HepG2 (cell line): ENCODE measurements around the gene MED22. TPM values are rescaled to one million over a fixed set of nuclear protein-coding genes. Genes with fewer than 3 reads are reported as not detected.

ENCODE experiments used
- MEIS1 ChIP-seq: sonication (generic); formaldehyde crosslinking; IDR thresholded peaks from 2 replicates; pipeline ENCODE4 v1.9.0; 2021; ENCODE audit warnings: mild to moderate bottlenecking, missing genetic modification reagents, moderate library complexity, borderline replicate concordance
- NONO ChIP-seq, 2 experiments: fragments of 450-650 bp in 1 of 2; sonication (generic) in 1 of 2; formaldehyde crosslinking in 1 of 2; IDR thresholded peaks in 1 of 2; conservative IDR thresholded peaks in 1 of 2; 2 replicates each; pipeline versions ENCODE4 v1.6.1 to v1.8.0; 2017 to 2022; ENCODE audit warnings: mild to moderate bottlenecking in 1 of 2, missing genetic modification reagents in 1 of 2, moderate library complexity in 1 of 2
- NPAS2 ChIP-seq: sonication (generic); formaldehyde crosslinking; IDR thresholded peaks from 2 replicates; pipeline ENCODE4 v1.8.0; 2022; ENCODE audit warnings: mild to moderate bottlenecking, missing genetic modification reagents, borderline replicate concordance
- SIX1 ChIP-seq: sonication (generic); formaldehyde crosslinking; IDR thresholded peaks from 2 replicates; pipeline ENCODE4 v1.4.0; 2020; ENCODE audit warnings: missing genetic modification reagents, borderline replicate concordance
- STAG1 ChIP-seq: sonication (generic); formaldehyde crosslinking; IDR thresholded peaks from 2 replicates; pipeline ENCODE4 v1.4.0; 2020; ENCODE audit warnings: missing genetic modification reagents
- XRCC5 ChIP-seq: fragments of 200-400 bp; formaldehyde crosslinking; optimal IDR thresholded peaks from 2 replicates; pipeline ENCODE3; 2017; ENCODE audit warnings: mild to moderate bottlenecking, low read length
- ZNF253 ChIP-seq: sonication (generic); formaldehyde crosslinking; IDR thresholded peaks from 2 replicates; pipeline ENCODE4 v1.8.0; 2022; ENCODE audit warnings: mild to moderate bottlenecking, missing genetic modification reagents, borderline replicate concordance
- ZNF546 ChIP-seq: sonication (generic); formaldehyde crosslinking; conservative IDR thresholded peaks from 2 replicates; pipeline ENCODE4 v1.8.1; 2023; ENCODE audit warnings: mild to moderate bottlenecking, missing genetic modification reagents
- ZNF629 ChIP-seq: sonication (generic); formaldehyde crosslinking; conservative IDR thresholded peaks from 2 replicates; pipeline ENCODE4 v1.5.0; 2020; ENCODE audit warnings: missing genetic modification reagents
- ZNF646 ChIP-seq: sonication (generic); formaldehyde crosslinking; IDR thresholded peaks from 2 replicates; pipeline ENCODE4 v1.9.0; 2021; ENCODE audit warnings: mild to moderate bottlenecking, missing genetic modification reagents
- ZNF674 ChIP-seq: sonication (generic); formaldehyde crosslinking; IDR thresholded peaks from 2 replicates; pipeline ENCODE4 v1.5.0; 2020; ENCODE audit warnings: low read depth, mild to moderate bottlenecking, missing genetic modification reagents
- ZNF687 ChIP-seq: sonication (generic); formaldehyde crosslinking; IDR thresholded peaks from 2 replicates; pipeline ENCODE4 v1.5.1; 2020; ENCODE audit warnings: mild to moderate bottlenecking, missing genetic modification reagents, moderate library complexity
- polyA plus RNA-seq, 8 experiments: library from polyadenylated mRNA; depleted of rRNA in 3 of 8; stranded (reverse) in 7 of 8; unstranded in 1 of 8; fragments of >200 nt; fragmentation: Illumina TruSeq in 4 of 8; extraction: Trizol in 4 of 8; gene quantifications; 2 replicates each; pipeline versions ENCODE4 v1.2.1 to v1.2.3, GENCODE V29; 2011 to 2016; ENCODE audit warnings: low read depth in 4 of 8, missing spikeins in 1 of 8, mixed read lengths in 1 of 8; ENCODE audit not compliant: insufficient read depth in 1 of 8
- total RNA-seq, 5 experiments: library from RNA; depleted of rRNA; stranded (reverse); fragments of >200 nt; fragmentation: Illumina TruSeq; extraction: Trizol; gene quantifications; 2 replicates each; pipeline ENCODE4 v1.2.3, GENCODE V29; 2016; ENCODE audit warnings: low read depth in 1 of 5
- TF ChIP-seq, protein P1 (sequence below): sonication (generic); formaldehyde crosslinking; IDR thresholded peaks from 2 replicates; pipeline ENCODE4 v1.8.1; 2023; ENCODE audit warnings: missing genetic modification reagents, mild to moderate bottlenecking, borderline replicate concordance
- TF ChIP-seq, protein P2 (sequence below): sonication (generic); formaldehyde crosslinking; conservative IDR thresholded peaks from 2 replicates; pipeline ENCODE4 v1.8.0; 2022; ENCODE audit warnings: missing genetic modification reagents

MED22 gene
- total and polyA plus RNA-seq, 2 of the 13 experiments (the other 11 are each of a cell fraction or from before 2014, with no cell fraction given): 15.8 to 22.1 TPM

DNA sequence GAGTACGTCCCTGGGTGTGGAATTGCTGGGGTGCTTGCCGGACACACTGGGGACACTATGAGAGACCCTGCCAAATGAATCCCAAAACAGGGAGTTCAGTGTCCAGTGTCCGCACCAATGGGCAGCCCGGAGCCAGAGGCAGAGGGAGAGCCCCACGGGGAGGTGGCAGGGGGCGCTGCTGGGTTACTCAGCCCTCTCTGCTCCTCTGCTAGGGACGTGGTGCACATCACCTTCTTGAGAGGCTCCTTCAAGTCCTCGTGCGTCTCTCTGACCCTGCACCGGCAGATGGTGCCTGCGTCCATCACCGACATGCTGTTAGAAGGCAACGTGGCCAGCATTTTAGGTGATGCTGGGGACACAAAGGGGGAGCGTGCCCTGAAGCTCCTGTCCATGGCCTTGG is 49.0 kb upstream of the MED22 start (continued):
- TF ChIP-seq ZNF687 (0 out of 2 replicates have a peak, but pooled peaks have one; percentile 25), MEIS1 (0 out of 2 replicates have a peak, but pooled peaks have one; percentile 23), NONO (IDR thresholded peaks at IDR 0.05) (no peak), NONO (CRISPR knock-in tag; conservative IDR thresholded peaks at IDR 0.05) (0 out of 2 replicates have a peak, but pooled peaks have one; percentile 20), ZNF674 (CRISPR knock-in tag) (no peak), ZNF253 (CRISPR knock-in tag) (no peak), XRCC5 (peak; percentile 30), STAG1 (CRISPR knock-in tag) (peak; percentile 40), ZNF646 (no peak), ZNF546 (no peak), SIX1 (CRISPR knock-in tag) (no peak), NPAS2 (CRISPR knock-in tag) (no peak), ZNF629 (CRISPR knock-in tag) (no peak)
- TF ChIP-seq, protein P1, sequence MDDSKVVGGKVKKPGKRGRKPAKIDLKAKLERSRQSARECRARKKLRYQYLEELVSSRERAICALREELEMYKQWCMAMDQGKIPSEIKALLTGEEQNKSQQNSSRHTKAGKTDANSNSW (CRISPR knock-in tag): no peak
- TF ChIP-seq, protein P2, sequence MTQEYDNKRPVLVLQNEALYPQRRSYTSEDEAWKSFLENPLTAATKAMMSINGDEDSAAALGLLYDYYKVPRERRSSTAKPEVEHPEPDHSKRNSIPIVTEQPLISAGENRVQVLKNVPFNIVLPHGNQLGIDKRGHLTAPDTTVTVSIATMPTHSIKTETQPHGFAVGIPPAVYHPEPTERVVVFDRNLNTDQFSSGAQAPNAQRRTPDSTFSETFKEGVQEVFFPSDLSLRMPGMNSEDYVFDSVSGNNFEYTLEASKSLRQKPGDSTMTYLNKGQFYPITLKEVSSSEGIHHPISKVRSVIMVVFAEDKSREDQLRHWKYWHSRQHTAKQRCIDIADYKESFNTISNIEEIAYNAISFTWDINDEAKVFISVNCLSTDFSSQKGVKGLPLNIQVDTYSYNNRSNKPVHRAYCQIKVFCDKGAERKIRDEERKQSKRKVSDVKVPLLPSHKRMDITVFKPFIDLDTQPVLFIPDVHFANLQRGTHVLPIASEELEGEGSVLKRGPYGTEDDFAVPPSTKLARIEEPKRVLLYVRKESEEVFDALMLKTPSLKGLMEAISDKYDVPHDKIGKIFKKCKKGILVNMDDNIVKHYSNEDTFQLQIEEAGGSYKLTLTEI (CRISPR knock-in tag): no peak
